Measurements from ENCODE around the gene RAP1GAP2.

DNA sequence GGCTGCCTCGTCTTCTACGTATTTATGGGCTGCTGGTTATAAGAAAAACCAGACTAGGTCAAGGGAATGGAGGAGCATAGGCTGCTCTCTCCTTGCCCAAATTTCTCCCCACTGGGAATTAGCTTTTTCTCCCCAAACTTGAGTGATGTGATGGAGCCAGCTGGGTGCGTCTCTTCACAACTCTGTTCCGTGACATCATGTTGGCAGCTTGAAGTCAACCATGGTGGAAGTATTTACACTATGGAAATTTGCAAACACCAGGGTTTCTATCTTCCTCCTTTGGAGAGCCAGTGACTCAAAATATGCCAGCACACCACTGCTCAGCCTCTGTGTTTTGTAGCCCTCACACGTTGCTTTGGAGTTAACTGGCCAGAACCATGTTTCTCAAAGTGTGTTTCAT lies 189.1 kb downstream of the RAP1GAP2 start:
- TF ChIP-seq, protein P1, sequence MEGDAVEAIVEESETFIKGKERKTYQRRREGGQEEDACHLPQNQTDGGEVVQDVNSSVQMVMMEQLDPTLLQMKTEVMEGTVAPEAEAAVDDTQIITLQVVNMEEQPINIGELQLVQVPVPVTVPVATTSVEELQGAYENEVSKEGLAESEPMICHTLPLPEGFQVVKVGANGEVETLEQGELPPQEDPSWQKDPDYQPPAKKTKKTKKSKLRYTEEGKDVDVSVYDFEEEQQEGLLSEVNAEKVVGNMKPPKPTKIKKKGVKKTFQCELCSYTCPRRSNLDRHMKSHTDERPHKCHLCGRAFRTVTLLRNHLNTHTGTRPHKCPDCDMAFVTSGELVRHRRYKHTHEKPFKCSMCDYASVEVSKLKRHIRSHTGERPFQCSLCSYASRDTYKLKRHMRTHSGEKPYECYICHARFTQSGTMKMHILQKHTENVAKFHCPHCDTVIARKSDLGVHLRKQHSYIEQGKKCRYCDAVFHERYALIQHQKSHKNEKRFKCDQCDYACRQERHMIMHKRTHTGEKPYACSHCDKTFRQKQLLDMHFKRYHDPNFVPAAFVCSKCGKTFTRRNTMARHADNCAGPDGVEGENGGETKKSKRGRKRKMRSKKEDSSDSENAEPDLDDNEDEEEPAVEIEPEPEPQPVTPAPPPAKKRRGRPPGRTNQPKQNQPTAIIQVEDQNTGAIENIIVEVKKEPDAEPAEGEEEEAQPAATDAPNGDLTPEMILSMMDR (IDR thresholded peaks at IDR 0.05), result no peak
- no peak for TF ChIP-seq POLR2A (IDR thresholded peaks at IDR 0.05)
